Upper lobe of left lung (tissue), 4 donors: ENCODE data around the gene MCEMP1.

Experiments
- EP300 ChIP-seq, 4 donors: sonication (generic); formaldehyde crosslinking; IDR thresholded peaks; one replicate each; pipeline ENCODE4 v1.5.1; 2017; ENCODE audit warnings: antibody characterized with exemption in 4 of 4, control low read depth in 2 of 4
- POLR2A ChIP-seq, 4 donors: fragments of 450-650 bp; IDR thresholded peaks; one replicate each; pipeline ENCODE4 v1.5.1; 2016 to 2017; ENCODE audit warnings: antibody characterized with exemption in 4 of 4, mild to moderate bottlenecking in 2 of 4
- POLR2AphosphoS5 ChIP-seq, 2 donors: sonication (generic); formaldehyde crosslinking; IDR thresholded peaks; one replicate each; pipeline ENCODE4 v1.5.1; 2017; ENCODE audit warnings: antibody characterized with exemption in 2 of 2
- TF ChIP-seq, protein P1 (sequence below), 6 experiments: fragments of 450-650 bp in 4 of 6; fragments of 200-600 bp in 2 of 6; sonication (generic) in 2 of 6; IDR thresholded peaks; one replicate each; pipeline ENCODE4 v1.5.1; 2016 to 2019; ENCODE audit warnings: antibody characterized with exemption in 6 of 6

DNA sequence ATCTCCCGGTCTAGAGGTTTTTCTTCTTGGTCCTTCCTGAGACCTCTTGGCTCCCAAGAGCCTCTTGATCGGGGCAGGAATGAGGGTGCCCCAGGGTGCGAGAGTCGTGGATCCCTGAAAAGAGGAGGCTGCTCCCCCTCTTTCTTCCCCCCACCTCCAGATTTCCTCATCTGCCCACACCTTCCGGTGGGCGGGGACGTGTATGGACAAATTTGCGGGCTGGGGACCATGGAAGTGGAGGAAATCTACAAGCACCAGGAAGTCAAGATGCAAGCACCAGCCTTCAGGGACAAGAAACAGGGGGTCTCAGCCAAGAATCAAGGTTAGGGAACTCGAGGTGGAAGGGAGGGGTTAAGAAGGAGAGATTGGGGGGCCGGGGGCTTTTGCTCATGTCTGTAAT is at the start of gene MCEMP1:
- peak in 1 of 4 donors; percentile 46 for TF ChIP-seq POLR2A (IDR thresholded peaks at IDR 0.05)
- TF ChIP-seq, protein P1, sequence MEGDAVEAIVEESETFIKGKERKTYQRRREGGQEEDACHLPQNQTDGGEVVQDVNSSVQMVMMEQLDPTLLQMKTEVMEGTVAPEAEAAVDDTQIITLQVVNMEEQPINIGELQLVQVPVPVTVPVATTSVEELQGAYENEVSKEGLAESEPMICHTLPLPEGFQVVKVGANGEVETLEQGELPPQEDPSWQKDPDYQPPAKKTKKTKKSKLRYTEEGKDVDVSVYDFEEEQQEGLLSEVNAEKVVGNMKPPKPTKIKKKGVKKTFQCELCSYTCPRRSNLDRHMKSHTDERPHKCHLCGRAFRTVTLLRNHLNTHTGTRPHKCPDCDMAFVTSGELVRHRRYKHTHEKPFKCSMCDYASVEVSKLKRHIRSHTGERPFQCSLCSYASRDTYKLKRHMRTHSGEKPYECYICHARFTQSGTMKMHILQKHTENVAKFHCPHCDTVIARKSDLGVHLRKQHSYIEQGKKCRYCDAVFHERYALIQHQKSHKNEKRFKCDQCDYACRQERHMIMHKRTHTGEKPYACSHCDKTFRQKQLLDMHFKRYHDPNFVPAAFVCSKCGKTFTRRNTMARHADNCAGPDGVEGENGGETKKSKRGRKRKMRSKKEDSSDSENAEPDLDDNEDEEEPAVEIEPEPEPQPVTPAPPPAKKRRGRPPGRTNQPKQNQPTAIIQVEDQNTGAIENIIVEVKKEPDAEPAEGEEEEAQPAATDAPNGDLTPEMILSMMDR (IDR thresholded peaks at IDR 0.05): no peak
- peak; percentile 10 to 47 for TF ChIP-seq POLR2AphosphoS5 (IDR thresholded peaks at IDR 0.05)
- TF ChIP-seq EP300 (IDR thresholded peaks at IDR 0.05): no peak
